ENCODE measurements around the gene RNF208. TPM values are rescaled to one million over a fixed set of nuclear protein-coding genes. Genes with fewer than 3 reads are reported as not detected.

Gene RNF208
- total and polyA plus RNA-seq, 9 of the 15 experiments (the other 6 are each of a cell fraction or from before 2014, with no cell fraction given) = 0.15 to 6.9 (median 0.50) TPM; not detected in 2

DNA sequence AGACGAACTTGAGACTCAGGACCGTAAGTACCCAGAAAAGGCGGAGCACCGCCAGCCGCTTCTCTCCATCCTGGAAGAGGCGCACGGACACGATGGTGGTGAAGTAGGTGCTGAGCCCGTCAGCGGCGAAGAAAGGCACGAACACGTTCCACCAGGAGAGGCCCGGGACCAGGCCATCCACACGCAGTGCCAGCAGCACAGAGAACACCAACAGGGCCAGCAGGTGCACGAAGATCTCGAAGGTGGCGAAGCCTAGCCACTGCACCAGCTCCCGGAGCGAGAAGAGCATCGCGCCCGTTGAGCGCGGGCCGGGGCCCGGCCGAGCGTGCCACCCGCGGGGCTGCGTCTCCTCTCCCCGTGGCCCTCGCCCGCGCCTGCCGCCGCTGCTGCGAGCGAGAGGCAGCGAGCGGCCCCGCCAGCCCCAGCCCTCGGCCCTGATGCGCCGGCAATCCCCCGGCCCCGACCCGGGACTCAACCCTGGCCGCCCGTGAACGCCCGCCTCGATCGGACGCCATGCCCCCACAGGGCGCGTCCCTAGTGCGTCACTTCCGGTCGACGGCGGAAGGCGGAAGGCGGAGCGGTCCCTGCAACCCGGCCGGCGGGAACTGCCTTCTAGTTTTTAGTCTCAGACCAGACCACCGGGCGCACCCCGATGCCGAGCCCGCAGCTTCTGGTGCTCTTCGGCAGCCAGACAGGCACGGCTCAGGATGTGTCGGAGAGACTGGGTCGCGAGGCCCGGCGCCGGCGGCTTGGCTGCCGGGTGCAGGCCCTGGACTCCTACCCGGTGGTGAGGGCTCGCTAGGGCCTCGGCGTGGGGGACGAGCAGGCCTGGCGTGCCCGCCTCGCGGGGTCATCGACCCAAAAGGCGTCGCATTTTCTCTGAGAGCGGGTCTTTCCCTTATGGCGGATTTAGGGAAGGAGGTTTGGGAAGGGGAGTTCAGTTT, 16.6 kb downstream of the RNF208 start, which contains the start of the genes NDOR1 and TMEM203 (continued):
- TF ChIP-seq, protein P1, sequence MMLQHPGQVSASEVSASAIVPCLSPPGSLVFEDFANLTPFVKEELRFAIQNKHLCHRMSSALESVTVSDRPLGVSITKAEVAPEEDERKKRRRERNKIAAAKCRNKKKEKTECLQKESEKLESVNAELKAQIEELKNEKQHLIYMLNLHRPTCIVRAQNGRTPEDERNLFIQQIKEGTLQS (IDR thresholded peaks at IDR 0.05) = no peak
- TF ChIP-seq, protein P1 (CRISPR knock-in tag; conservative IDR thresholded peaks at IDR 0.05) = 0 out of 2 replicates have a peak, but pooled peaks have one; percentile 31
- TF ChIP-seq CCNT2 (IDR thresholded peaks at IDR 0.05; ENCODE audit: borderline replicate concordance, extremely low read depth, insufficient read length, low read depth, low read length) (peak; percentile 56), SIN3B (IDR thresholded peaks at IDR 0.05; ENCODE audit: low read depth) (peak; percentile 100), POLR2AphosphoS5 (IDR thresholded peaks at IDR 0.05; ENCODE audit: control insufficient read depth, insufficient read depth, low read depth, low read length) (peak; percentile 82), FOXA1 (IDR thresholded peaks at IDR 0.05; ENCODE audit: borderline replicate concordance) (no peak), TAF1 (IDR thresholded peaks at IDR 0.05; ENCODE audit: control insufficient read depth, extremely low read depth, insufficient read depth, low read length, severe bottlenecking) (peak; percentile 90), ZNF586 (CRISPR knock-in tag; conservative IDR thresholded peaks at IDR 0.05) (no peak), MXI1 (IDR thresholded peaks at IDR 0.05; ENCODE audit: low read depth, low read length) (peak; percentile 22; the same call in 1 of the 2 replicates), SIX5 (IDR thresholded peaks at IDR 0.05; ENCODE audit: borderline replicate concordance in 1 of 2, insufficient read depth in 1 of 2, low read depth in 1 of 2, low read length in 2 of 2) (peak; percentile 31 to 40; a peak in 2 of 4 replicates), TAF7 (tag; IDR thresholded peaks at IDR 0.05) (peak; percentile 57), ELF2 (CRISPR knock-in tag; IDR thresholded peaks at IDR 0.05) (peak; percentile 98), SRSF1 (IDR thresholded peaks at IDR 0.05; ENCODE audit: low read depth, low read length) (no peak), CBFB (CRISPR knock-in tag; IDR thresholded peaks at IDR 0.05) (peak; percentile 60; the same call in 1 of the 2 replicates)
- TF ChIP-seq, protein P2, sequence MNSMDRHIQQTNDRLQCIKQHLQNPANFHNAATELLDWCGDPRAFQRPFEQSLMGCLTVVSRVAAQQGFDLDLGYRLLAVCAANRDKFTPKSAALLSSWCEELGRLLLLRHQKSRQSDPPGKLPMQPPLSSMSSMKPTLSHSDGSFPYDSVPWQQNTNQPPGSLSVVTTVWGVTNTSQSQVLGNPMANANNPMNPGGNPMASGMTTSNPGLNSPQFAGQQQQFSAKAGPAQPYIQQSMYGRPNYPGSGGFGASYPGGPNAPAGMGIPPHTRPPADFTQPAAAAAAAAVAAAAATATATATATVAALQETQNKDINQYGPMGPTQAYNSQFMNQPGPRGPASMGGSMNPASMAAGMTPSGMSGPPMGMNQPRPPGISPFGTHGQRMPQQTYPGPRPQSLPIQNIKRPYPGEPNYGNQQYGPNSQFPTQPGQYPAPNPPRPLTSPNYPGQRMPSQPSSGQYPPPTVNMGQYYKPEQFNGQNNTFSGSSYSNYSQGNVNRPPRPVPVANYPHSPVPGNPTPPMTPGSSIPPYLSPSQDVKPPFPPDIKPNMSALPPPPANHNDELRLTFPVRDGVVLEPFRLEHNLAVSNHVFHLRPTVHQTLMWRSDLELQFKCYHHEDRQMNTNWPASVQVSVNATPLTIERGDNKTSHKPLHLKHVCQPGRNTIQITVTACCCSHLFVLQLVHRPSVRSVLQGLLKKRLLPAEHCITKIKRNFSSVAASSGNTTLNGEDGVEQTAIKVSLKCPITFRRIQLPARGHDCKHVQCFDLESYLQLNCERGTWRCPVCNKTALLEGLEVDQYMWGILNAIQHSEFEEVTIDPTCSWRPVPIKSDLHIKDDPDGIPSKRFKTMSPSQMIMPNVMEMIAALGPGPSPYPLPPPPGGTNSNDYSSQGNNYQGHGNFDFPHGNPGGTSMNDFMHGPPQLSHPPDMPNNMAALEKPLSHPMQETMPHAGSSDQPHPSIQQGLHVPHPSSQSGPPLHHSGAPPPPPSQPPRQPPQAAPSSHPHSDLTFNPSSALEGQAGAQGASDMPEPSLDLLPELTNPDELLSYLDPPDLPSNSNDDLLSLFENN (IDR thresholded peaks at IDR 0.05; ENCODE audit: low read depth in 2 of 2, low read length in 2 of 2) = peak in 1 of 2 experiments; percentile 38; a peak in 1 of 4 replicates
- TF ChIP-seq, protein P3, sequence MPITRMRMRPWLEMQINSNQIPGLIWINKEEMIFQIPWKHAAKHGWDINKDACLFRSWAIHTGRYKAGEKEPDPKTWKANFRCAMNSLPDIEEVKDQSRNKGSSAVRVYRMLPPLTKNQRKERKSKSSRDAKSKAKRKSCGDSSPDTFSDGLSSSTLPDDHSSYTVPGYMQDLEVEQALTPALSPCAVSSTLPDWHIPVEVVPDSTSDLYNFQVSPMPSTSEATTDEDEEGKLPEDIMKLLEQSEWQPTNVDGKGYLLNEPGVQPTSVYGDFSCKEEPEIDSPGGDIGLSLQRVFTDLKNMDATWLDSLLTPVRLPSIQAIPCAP (CRISPR knock-in tag; IDR thresholded peaks at IDR 0.05; ENCODE audit: borderline replicate concordance) = 0 out of 2 replicates have a peak, but pooled peaks have one; percentile 48
- TF ChIP-seq, protein P4, sequence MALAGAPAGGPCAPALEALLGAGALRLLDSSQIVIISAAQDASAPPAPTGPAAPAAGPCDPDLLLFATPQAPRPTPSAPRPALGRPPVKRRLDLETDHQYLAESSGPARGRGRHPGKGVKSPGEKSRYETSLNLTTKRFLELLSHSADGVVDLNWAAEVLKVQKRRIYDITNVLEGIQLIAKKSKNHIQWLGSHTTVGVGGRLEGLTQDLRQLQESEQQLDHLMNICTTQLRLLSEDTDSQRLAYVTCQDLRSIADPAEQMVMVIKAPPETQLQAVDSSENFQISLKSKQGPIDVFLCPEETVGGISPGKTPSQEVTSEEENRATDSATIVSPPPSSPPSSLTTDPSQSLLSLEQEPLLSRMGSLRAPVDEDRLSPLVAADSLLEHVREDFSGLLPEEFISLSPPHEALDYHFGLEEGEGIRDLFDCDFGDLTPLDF (CRISPR knock-in tag; IDR thresholded peaks at IDR 0.05) = peak; percentile 79

Data from K562 (cell line).